GM13976 (cell line): ENCODE data around the gene WASF3.
"Not testable (repeated sequence)": the region's sequence is repeated elsewhere in the genome, so short reads cannot be mapped to it uniquely, and the experiment has no call there.

ENCODE experiments used
- DNase-seq: peaks from one replicate; pipeline ENCODE4 v3.0.0; 2012; ENCODE audit warnings: low spot score
- CTCF ChIP-seq: IDR thresholded peaks from 2 replicates; pipeline ENCODE4 v1.5.1; 2012; ENCODE audit warnings: borderline replicate concordance, mild to moderate bottlenecking; ENCODE audit not compliant: insufficient read depth; ENCODE audit errors: extremely low read depth, missing control alignments, control extremely low read depth
- in situ Hi-C: fragments of 300-500 bp; cut with MboI; formaldehyde crosslinking; loops from one replicate; pipeline ENCODE4 v1.12.0; 2022; ENCODE audit warnings: low sequenced_read_pairs, mixed read lengths, inconsistent platforms; ENCODE audit not compliant: unreplicated experiment

The WASF3 gene

GRCh38 chr13:26626271-26626670, 68.8 kb downstream of the WASF3 start:
- no peak for DNase-seq
- in situ Hi-C loops, result no loop called here
- TF ChIP-seq CTCF, result no peak

- DNase-seq, result no peak
- no peak for TF ChIP-seq CTCF
- in situ Hi-C loops, result no loop called here
These were observed 71.2 kb downstream of the WASF3 start for GRCh38 chr13:26628706-26629105.

GRCh38 chr13:26629260-26629825, 71.9 kb downstream of the WASF3 start:
- no peak for TF ChIP-seq CTCF
- DNase-seq, result no peak
- in situ Hi-C loops, result no loop called here

DNA sequence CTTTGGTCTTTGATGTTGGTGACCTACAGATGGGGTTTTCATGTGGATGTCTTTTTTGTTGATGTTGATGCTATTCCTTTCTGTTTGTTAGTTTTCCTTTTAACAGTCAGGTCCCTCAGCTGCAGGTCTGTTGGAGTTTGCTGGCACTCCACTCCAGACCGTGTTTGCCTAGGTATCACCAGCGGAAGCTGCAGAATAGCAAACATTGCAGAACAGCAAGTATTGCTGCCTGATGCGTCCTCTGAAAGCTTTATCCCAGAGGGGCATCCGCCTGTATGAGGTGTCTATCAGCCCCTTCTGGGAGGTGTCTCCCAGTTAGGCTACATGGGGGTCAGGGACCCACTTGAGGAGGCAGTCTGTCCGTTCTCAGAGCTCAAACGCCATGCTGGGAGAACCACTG, 78.2 kb downstream of the WASF3 start:
- in situ Hi-C loops, DNase-seq: not testable (repeated sequence)

DNA sequence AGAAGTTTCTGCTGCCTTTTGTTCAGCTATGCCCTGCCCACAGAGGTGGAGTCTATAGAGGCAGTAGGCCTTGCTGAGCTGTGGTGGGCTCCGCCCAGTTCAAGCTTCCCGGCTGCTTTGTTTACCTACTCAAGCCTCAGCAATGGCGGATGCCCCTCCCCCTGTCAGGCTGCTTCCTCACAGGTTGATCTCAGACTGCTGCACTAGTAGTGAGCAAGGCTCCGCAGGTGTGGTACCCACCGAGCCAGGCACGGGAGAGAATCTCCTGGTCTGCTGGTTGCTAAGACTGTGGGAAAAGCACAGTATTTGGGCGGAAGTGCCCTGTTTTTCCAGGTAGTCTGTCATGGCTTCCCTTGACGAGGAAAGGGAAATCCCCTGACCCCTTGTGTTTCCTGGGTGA, 78.6 kb downstream of the WASF3 start:
- DNase-seq, in situ Hi-C loops: not testable (repeated sequence)

GRCh38 chr13:26646603-26647002, 89.1 kb downstream of the WASF3 start:
- DNase-seq, result no peak
- in situ Hi-C loops, result no loop called here
- no peak for TF ChIP-seq CTCF

DNA sequence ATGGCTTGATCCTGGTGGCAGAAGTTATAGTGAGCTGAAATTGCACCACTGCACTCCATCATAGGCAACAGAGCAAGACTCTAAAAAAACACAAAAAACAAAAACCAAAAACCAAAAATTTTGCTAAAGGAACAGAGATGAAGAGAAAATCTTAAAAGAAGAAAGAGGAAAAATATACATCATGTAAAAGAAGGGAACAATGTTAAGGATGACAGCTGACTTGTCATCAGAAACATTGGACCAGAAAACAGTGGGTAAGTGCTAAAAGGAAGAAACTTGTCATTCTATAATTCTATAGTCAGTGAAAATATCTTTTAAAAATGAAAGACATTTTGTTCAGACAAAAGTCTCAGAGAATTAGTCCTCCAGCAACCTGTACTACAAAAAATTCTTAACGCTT, 93.8 kb downstream of the WASF3 start:
- no peak for TF ChIP-seq CTCF
- no peak for DNase-seq
- in situ Hi-C loops, result no loop called here

DNA sequence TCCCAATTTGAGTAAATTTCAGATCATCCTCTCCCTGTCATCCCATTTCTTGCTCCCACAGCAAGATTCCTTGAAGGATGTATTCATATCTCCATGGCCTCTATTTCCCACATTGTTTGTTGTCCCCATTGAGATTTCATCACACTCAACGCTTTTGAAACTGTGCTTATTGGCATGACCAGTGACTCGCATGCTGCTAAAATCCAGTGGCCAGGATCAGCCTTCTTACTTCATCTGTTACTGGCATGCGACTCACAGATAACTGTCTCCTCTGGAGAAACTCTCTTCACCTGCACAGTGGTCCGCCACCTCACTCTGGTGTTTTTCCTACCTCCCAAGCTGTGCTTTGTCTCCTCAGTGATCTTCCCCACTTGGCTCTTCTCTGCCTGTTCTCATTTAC, 95.8 kb downstream of the WASF3 start:
- in situ Hi-C loops, result no loop called here
- DNase-seq, result no peak
- TF ChIP-seq CTCF, result no peak
